ENCODE data around the gene TMC8.

DNA sequence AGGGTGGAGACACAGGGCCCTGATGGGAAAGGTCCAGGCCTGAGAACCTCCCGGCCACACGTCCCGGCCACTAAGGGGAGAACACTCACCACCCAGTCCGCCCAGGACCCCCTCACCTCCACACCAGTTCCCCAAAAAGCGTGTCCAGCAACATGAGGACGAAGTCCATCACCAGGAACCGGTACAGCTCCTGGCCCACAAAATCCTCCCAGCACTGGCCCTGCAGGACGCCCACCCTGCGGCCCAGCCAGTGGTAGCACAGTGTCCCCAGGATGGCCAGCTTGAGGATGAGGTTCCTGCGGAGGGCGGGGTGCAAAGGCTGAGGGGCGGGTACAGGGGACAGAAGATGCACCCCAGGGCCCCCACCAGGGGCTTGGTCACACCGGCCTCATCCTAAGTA lies 10.0 kb upstream of the TMC8 start:
- TF ChIP-seq, protein P1, sequence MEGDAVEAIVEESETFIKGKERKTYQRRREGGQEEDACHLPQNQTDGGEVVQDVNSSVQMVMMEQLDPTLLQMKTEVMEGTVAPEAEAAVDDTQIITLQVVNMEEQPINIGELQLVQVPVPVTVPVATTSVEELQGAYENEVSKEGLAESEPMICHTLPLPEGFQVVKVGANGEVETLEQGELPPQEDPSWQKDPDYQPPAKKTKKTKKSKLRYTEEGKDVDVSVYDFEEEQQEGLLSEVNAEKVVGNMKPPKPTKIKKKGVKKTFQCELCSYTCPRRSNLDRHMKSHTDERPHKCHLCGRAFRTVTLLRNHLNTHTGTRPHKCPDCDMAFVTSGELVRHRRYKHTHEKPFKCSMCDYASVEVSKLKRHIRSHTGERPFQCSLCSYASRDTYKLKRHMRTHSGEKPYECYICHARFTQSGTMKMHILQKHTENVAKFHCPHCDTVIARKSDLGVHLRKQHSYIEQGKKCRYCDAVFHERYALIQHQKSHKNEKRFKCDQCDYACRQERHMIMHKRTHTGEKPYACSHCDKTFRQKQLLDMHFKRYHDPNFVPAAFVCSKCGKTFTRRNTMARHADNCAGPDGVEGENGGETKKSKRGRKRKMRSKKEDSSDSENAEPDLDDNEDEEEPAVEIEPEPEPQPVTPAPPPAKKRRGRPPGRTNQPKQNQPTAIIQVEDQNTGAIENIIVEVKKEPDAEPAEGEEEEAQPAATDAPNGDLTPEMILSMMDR (IDR thresholded peaks at IDR 0.05; ENCODE audit: poor library complexity, severe bottlenecking), result no peak
- no peak for TF ChIP-seq EP300 (conservative IDR thresholded peaks at IDR 0.05; ENCODE audit: poor library complexity, severe bottlenecking)

Measured in neural cell (in vitro differentiated cells).